Skin of body (tissue), 2 donors: ENCODE measurements around the gene DPM3. TPM values are rescaled to one million over a fixed set of nuclear protein-coding genes. Genes with fewer than 3 reads are reported as not detected.
"Not testable (repeated sequence)": the region's sequence is repeated elsewhere in the genome, so short reads cannot be mapped to it uniquely, and the experiment has no call there.

Experiments
- DNase-seq: peaks from one replicate; lab custom pipeline; 2025; lab: John Stamatoyannopoulos, UW
- total RNA-seq: library from RNA; depleted of rRNA; stranded (reverse); fragments of >200 nt; gene quantifications from one replicate; pipeline ENCODE4 v1.2.3, GENCODE V29; 2014

The DPM3 gene
- total RNA-seq, 1 donor from 2014 or later, result 10.0 TPM

GRCh38 chr1:155125946-155126555 is 14.3 kb downstream of the DPM3 start:
- DNase-seq, result no peak

- no peak for DNase-seq
Observed at GRCh38 chr1:155125511-155125945, 14.8 kb downstream of the DPM3 start.

GRCh38 chr1:155124503-155125463 is 15.5 kb downstream of the DPM3 start:
- DNase-seq, result no peak

- DNase-seq, result no peak
Observed at GRCh38 chr1:155123801-155124200, 16.5 kb downstream of the DPM3 start.

GRCh38 chr1:155122308-155122707 is 18.0 kb downstream of the DPM3 start:
- no peak for DNase-seq

- DNase-seq, result no peak
Observed at GRCh38 chr1:155121249-155121648, 19.1 kb downstream of the DPM3 start.

GRCh38 chr1:155120253-155120652 is 20.1 kb downstream of the DPM3 start:
- DNase-seq, result no peak

GRCh38 chr1:155118090-155118489 is 22.2 kb downstream of the DPM3 start:
- DNase-seq, result not testable (repeated sequence)

GRCh38 chr1:155117610-155118009 is 22.7 kb downstream of the DPM3 start:
- no peak for DNase-seq

GRCh38 chr1:155116113-155116764 is 24.1 kb downstream of the DPM3 start:
- DNase-seq, result no peak

GRCh38 chr1:155113450-155113980 is 26.8 kb downstream of the DPM3 start:
- no peak for DNase-seq

GRCh38 chr1:155110826-155111225 is 29.5 kb downstream of the DPM3 start:
- DNase-seq, result no peak

- DNase-seq, result no peak
Observed at GRCh38 chr1:155110381-155110780, 29.9 kb downstream of the DPM3 start.

GRCh38 chr1:155108296-155108695 is 32.0 kb downstream of the DPM3 start:
- no peak for DNase-seq

- DNase-seq, result no peak
Observed at GRCh38 chr1:155107309-155108264, 32.7 kb downstream of the DPM3 start.

GRCh38 chr1:155106862-155107261 is 33.5 kb downstream of the DPM3 start:
- DNase-seq, result no peak

- DNase-seq, result no peak
Observed at GRCh38 chr1:155105604-155106011, 34.7 kb downstream of the DPM3 start.

GRCh38 chr1:155104605-155105534 is 35.5 kb downstream of the DPM3 start:
- no peak for DNase-seq

GRCh38 chr1:155103325-155103724 is 37.0 kb downstream of the DPM3 start:
- no peak for DNase-seq

GRCh38 chr1:155099331-155099730 is 41.0 kb downstream of the DPM3 start:
- no peak for DNase-seq
